Pancreas (tissue), 10 donors: ENCODE results near the gene SS18L1. TPM values are rescaled to one million over a fixed set of nuclear protein-coding genes. Genes with fewer than 3 reads are reported as not detected.

Experiments
- ATAC-seq, 4 donors: fragments of 200-7000 bp; cut with Tn5 transposase; one replicate each; pipeline versions ENCODE4 v1.8.0 to v1.9.1; 2020; ENCODE audit warnings: mild to moderate bottlenecking in 4 of 4, moderate library complexity in 4 of 4
- DNase-seq, 6 donors: peaks; one replicate each; pipeline ENCODE4 v3.0.0-alpha.2; 2020
- FAIRE-seq: peaks from 2 replicates; lab custom pipeline; 2012; peaks lifted over from hg19 to GRCh38; lab: Jason Lieb, UNC
- H3K27ac ChIP-seq, 4 donors: fragments of 200-600 bp; sonication (generic); 1 replicate in 3 of 4; 2 replicates in 1 of 4; pipeline versions ENCODE4 v1.5.0 to v1.8.0; 2020
- H3K27me3 ChIP-seq, 4 donors: fragments of 200-600 bp; one replicate each; pipeline ENCODE4 v1.8.0; 2021
- H3K36me3 ChIP-seq, 3 donors: fragments of 200-600 bp; sonication (generic) in 1 of 3; one replicate each; pipeline versions ENCODE4 v1.5.0 to v1.8.0; 2020 to 2021
- H3K4me1 ChIP-seq, 3 donors: fragments of 200-600 bp; one replicate each; pipeline ENCODE4 v1.8.0; 2021
- H3K4me3 ChIP-seq, 4 donors: fragments of 200-600 bp; sonication (generic) in 2 of 4; one replicate each; pipeline versions ENCODE4 v1.5.0 to v1.8.0; 2020 to 2021
- H3K9me3 ChIP-seq, 4 donors: fragments of 200-600 bp; one replicate each; pipeline ENCODE4 v1.8.0; 2021
- WGBS, 2 donors: extraction: QIAGEN DNeasy Blood & Tissue Kit; methylation state at CpG; one replicate each; pipeline ENCODE4 v1.1.7; 2013; 5-methylcytosine and 5-hydroxymethylcytosine counted together
- intact Hi-C, 3 donors: fragments of 100-400 bp; cut with DNase I; formaldehyde crosslinking; loops; one replicate each; pipeline versions ENCODE4 v1.11.1 to v1.14.2; 2022
- polyA plus RNA-seq, 2 donors: library from polyadenylated mRNA; stranded (reverse); fragments of 200-250 nt; gene quantifications; one replicate each; pipeline ENCODE4 v1.2.3, GENCODE V29; 2013
- total RNA-seq, 6 donors: library from RNA; stranded (reverse); fragmentation: NEBNext Ultra II Directional in 4 of 6; extraction: Animal tissue kit (Norgen Biotek cat#: 25700) in 4 of 6; gene quantifications; one replicate each; pipeline versions ENCODE4 v1.2.1 to v1.2.4, GENCODE V29; 2021 to 2023
- TF ChIP-seq, protein P1 (sequence below), 4 donors: fragments of 200-600 bp; sonication (generic) in 3 of 4; IDR thresholded peaks; one replicate each; pipeline versions ENCODE4 v1.5.0 to v1.8.0; 2021; ENCODE audit warnings: antibody characterized with exemption in 4 of 4
- donor health status: healthy with polysubstance abuse.
- donor health status: DM: no; HTN: no; CAD: no; lungs with moderate emphysema.
- donor health status: DM: no; HTN: no; CAD: no.
- donor health status: control.
- donor health status: control.
- donor health status: Bipolar disorder and iron deficiency.
- donor health status: DM: yes; HTN: yes; CAD: no.
- donor health status: DM: no; HTN: no; CAD: no.
- donor health status: DM: no; HTN: no; CAD: no.
- donor health status: DM: yes; HTN: yes; CAD: no.

The SS18L1 gene
- total and polyA plus RNA-seq, 8 donors: 6.6 to 19.3 (median 8.4) TPM

DNA sequence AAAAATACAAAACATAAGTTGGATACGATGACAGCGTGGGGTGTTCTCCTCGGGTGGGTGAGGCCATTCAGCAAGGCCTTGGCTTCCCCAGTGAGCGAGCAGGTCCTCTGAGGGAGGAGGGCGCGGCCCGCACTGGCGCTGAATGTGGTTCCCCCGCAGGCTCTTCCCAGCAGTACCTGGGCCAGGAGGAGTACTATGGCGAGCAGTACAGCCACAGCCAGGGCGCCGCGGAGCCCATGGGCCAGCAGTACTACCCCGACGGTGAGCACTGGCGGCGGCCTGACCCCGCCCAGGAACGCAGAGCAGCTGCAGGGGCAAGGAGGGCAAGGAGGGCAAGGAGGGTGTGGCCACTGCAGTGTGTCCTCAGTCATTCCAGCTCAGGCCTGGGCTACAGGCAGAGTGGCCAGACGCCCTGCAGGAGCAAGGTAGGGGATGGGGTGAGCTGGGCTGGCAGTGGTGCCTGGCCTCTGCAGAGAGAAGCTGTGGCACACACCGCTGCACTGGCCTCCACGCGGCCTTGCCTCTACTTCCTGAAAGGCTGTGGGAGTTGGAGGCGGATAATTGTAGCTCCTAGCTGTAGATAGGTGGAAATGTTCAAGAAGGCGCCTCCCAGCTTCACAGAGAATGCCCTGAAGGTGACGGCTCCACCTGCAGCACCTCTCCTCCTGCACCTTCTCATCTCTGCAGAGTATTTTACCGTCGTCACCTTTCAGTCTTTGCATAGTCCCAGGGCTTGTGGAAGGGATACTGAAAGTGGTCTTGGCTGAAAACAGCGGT is 20.6 kb downstream of the SS18L1 start:
- intact Hi-C loops: no loop called here
- Histone ChIP-seq H3K4me1 (no peaks in the 10 kb centered on the region), H3K27ac (no peak overlapping the region), H3K4me3 (no peak overlapping the region), H3K36me3 (peaks cover 0 to 43% (median 11%) of the 10 kb centered on the region in 3 donors), H3K9me3 (no peaks in the 10 kb centered on the region), H3K27me3 (no peaks in the 10 kb centered on the region)
- TF ChIP-seq, protein P1, sequence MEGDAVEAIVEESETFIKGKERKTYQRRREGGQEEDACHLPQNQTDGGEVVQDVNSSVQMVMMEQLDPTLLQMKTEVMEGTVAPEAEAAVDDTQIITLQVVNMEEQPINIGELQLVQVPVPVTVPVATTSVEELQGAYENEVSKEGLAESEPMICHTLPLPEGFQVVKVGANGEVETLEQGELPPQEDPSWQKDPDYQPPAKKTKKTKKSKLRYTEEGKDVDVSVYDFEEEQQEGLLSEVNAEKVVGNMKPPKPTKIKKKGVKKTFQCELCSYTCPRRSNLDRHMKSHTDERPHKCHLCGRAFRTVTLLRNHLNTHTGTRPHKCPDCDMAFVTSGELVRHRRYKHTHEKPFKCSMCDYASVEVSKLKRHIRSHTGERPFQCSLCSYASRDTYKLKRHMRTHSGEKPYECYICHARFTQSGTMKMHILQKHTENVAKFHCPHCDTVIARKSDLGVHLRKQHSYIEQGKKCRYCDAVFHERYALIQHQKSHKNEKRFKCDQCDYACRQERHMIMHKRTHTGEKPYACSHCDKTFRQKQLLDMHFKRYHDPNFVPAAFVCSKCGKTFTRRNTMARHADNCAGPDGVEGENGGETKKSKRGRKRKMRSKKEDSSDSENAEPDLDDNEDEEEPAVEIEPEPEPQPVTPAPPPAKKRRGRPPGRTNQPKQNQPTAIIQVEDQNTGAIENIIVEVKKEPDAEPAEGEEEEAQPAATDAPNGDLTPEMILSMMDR (IDR thresholded peaks at IDR 0.05): no peak
- DNase-seq: peak in 1 of 6 donors; percentile 49
- FAIRE-seq: no peak
- peak in 1 of 4 donors; percentile 23 for ATAC-seq
- WGBS, 2 donors: 95 to 96% methylated on average over 29 of the region's 29 CpGs

GRCh38 chr20:62164879-62165761 is 21.6 kb downstream of the SS18L1 start:
- Histone ChIP-seq H3K27ac (no peak overlapping the region), H3K4me3 (no peak overlapping the region), H3K36me3 (peaks cover 0 to 50% (median 11%) of the 10 kb centered on the region in 3 donors), H3K4me1 (no peaks in the 10 kb centered on the region), H3K9me3 (no peaks in the 10 kb centered on the region), H3K27me3 (no peaks in the 10 kb centered on the region)
- 96 to 97% methylated on average over 41 of the region's 41 CpGs for WGBS, 2 donors
- DNase-seq (peak in 1 of 6 donors; percentile 53), ATAC-seq (no peak), FAIRE-seq (no peak)
- intact Hi-C loops: no loop called here
- TF ChIP-seq, protein P1 (IDR thresholded peaks at IDR 0.05): no peak

GRCh38 chr20:62165762-62166399 is 22.3 kb downstream of the SS18L1 start:
- 89 to 90% methylated on average over 25 of the region's 25 CpGs for WGBS, 2 donors
- Histone ChIP-seq H3K9me3 (no peaks in the 10 kb centered on the region), H3K27ac (no peak overlapping the region), H3K27me3 (no peaks in the 10 kb centered on the region), H3K4me3 (no peak overlapping the region), H3K36me3 (peaks cover 0 to 50% (median 11%) of the 10 kb centered on the region in 3 donors), H3K4me1 (no peaks in the 10 kb centered on the region)
- TF ChIP-seq, protein P1 (IDR thresholded peaks at IDR 0.05): no peak
- FAIRE-seq: no peak
- ATAC-seq: peak in 1 of 4 donors; percentile 11
- peak in 2 of 6 donors; percentile 19 to 55 for DNase-seq
- intact Hi-C loops: no loop called here

GRCh38 chr20:62167474-62167873 is 23.9 kb downstream of the SS18L1 start:
- FAIRE-seq: no peak
- no peak overlapping the region for H3K4me3 ChIP-seq
- H3K27me3 ChIP-seq: no peaks in the 10 kb centered on the region
- H3K9me3 ChIP-seq: no peaks in the 10 kb centered on the region
- TF ChIP-seq, protein P1 (IDR thresholded peaks at IDR 0.05): no peak
- H3K27ac ChIP-seq: no peak overlapping the region
- WGBS, 2 donors: 87 to 89% methylated on average over 6 of the region's 6 CpGs
- ATAC-seq: no peak
- H3K4me1 ChIP-seq: no peaks in the 10 kb centered on the region
- H3K36me3 ChIP-seq: peaks cover 0 to 45% (median 7%) of the 10 kb centered on the region in 3 donors
- intact Hi-C loops: no loop called here
- peak in 2 of 6 donors; percentile 15 to 21 for DNase-seq
